ENCODE results near the gene VAPA.

The VAPA gene

DNA sequence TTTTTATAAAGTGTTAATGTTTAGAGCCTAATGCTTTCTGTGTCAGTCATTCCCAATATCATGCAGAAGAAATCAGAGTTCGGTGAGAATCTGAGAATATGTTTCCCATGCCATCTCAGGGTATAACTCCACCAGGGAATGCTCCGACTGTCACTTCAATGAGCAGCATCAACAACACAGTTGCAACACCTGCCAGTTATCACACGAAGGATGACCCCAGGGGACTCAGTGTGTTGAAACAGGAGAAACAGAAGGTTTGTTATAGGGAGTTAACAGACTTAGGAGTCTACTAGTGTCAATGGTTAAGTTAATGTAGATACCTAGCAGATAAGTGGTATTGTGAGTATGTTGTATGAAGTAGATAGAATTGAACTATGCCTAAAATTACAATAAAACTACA, 31.0 kb downstream of the VAPA start:
- DNase-seq: no peak

DNA sequence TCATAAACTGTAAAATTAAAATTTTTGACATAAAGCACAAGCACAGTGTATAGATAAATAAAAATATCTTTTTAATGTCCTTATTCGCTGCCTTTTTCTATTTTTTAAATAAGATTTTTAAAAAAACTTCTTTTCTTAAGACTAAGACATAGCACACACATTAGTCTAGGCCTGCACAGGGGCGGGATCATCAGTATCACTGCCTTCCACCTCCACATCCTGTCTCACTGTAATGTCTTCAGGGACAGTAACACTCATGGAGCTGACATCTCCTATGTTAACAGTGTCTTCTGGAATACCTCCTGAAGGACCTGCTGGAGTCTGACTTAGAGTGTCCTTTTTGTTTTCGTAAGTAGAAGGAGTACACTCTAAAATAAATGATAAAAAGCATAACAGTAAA, 33.0 kb downstream of the VAPA start:
- DNase-seq: no peak

DNA sequence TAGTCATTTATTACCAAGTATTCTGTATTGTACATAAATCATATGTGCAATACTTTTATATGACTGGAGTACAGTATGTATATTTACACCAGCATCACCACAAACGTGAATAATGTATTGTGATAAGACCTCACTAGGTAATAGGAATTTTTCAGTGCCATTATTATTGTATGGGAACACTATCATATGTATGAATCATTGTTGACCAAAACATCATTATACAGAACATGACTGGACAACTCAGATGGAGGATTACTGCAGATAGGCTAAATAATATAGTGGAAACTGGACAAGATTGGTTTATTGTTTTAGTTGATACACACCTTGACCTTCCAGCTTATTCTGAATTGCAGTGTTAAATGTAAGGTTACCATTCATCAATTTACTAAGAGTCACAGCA, 33.4 kb downstream of the VAPA start:
- DNase-seq: no peak

DNA sequence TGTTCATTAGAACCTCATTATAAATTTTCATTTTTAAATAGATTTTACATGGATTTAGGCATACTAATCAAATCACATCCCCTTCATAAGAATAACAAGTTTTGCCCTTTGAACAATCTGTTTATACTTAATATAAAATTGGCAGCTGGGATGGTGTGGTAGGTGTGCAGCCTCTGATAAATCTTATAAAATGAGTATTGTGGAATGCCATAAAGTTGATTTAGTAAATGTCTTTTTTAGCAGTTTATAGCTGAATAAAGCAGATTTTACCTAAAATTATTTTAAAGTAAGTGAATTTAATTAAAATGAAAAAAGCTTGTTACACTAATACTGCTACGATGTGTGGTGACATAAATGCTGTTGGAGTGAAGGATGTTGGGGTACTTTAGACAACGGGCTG, 35.5 kb downstream of the VAPA start:
- no peak for DNase-seq

DNA sequence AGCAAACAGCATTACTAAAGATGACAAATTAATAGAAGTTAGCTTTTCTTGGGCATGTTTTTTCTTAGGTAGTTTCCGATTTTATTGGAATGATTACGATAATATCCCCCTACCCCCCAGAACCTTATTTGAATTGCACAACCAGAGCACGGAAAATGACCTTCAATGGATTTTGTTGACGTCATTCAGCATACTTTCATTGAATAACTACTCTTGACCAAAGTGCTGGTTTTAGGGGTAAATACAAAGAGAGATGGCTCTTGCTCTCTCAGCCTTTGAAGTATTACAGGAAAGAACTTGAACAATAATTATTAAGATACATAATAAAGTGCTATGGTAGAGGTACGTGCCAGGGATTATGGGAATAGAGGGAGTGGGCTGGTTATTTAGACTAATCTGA, 36.0 kb downstream of the VAPA start:
- no peak for DNase-seq

DNA sequence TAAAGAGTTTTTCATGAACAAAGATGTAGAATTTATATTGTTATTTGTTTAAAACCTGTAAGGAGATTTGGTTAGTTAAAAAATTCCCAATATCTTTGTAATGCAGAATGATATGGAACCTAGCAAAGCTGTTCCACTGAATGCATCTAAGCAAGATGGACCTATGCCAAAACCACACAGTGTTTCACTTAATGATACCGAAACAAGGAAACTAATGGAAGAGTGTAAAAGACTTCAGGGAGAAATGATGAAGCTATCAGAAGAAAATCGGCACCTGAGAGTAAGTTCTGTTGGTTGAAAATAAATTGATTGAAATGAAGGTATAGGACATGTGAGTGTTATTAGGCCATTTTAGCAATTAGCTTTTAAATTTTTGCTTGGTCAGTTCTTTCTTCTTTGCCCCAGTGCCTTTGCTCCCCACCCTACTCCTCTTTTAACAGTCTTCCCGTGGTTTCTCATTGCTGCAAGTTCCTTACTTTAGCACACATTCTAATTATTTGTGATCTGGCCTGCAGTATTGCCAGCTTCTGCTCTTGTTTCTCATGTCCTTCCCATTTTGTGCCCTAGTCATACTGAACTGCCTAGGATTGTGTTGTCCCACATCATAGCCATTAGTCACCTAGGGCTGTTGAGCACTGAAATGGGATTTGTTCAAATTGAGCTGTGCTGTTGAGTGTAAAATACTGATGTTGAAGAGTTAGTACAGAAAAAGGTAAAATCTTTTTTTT, 36.6 kb downstream of the VAPA start:
- DNase-seq: no peak

DNA sequence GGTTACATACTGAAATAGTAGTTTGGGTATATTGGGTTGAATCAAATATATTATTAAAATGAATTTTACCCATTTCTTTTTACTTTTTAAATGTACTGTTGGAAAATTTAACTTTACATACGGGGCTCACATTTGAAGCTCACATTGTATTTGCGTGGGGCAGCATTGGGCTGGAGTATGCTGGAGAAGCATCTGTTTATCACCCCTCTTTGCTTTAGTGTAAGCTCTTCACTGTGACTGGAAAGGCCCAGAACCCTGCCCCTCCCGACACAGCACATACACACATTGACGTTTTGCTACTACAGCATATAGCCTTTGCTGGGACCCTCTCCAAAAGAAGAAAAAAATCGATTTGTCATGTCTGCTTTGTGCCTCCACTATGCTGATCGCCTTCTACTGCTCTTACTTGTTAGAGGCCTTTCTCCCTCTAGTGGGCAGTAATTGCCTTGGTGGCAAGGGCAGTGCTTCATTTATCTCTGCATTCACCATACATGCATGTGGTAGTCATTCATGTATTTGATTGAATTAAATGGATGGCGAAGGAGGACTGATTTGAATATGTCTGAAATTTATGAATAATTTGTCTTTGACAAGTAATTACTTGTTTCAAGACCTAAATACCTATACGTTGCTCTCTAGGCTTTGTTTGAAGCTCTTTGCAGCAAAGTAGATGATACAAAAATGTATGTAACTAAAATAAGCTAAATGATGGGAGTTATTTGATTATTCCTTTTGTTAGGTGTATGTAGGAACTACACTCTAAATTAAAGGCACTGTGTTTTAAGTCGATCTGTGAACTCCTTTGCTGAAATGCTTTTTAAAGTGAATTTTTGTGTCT, 37.4 kb downstream of the VAPA start:
- no peak for DNase-seq

DNA sequence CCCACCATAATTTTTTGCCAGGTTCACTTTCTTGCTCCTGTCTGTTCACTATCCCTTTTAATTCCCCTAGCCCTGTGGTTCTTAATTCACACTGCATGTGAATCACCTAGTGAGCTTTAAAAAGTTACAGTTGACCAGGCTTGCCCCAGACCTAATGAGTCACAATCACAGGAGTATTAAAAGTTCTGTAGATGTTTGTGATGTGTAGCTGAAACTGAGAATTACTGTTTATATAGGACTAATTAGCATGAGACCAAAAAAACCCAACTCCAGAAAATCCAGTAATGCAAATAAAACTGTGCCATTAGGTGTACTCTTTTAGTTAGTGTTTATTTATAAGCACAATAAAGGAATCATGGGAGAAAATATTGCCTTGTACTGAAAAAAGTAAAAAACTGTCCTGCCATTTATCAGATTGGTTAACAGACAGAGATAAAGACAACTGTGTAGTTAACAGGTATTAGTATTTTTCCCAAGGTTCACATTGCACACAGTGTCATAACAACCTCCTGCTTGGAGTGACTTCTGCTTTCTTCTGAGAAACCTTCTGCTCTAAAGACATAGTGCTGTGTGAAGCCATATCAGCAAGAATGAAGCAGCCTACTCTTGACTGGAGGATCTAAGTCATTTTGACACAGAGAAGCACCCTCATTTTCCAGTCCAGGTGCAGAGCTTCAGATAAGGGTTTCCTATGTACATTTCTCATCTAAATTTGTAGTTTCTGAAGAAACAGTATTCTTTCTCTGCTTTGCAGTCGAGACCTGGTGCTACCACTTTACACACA, 39.0 kb downstream of the VAPA start:
- no peak for DNase-seq

DNA sequence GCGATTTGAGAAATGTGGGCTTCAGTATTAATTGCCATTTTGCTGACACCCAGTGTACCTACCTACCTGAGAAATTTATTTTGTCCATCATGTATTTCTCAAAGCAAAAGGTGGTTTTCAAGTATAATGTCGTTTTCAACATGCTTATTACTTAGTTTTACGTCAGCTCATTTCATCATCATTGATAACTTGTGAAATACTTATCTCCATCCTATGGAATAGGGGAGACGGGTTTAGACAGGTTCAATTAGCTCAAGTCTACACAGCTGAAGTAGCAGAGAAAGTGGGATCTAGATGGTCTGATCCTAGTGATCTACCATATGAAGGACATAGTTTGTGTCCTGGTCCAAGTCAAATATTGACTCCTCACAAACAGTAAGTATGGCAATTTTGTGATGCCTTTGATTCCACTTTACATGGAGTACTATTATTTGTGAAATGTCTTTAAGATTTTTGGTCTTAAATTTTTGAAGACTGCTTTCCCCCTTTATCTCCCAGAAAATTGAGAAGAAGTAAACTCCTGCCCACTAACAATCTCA, 45.1 kb downstream of the VAPA start:
- no peak for DNase-seq

DNA sequence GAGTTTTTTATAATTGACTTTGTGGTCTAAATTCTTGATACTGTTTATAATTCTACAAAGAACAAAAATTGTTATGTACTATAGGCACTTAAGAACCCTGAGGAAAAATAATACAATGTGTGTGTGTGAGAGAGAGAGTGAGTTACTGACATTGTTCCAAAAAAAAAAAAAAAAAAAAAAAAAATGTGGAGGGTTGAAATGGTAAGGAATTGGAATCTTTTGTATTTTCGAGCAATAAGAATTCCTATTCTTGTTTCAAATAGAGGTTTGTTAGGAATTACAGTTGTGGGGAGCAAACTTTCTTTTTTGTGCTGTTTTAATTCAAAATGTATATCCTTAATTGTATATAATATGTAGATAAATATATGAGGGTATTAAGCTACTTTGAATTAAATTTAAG, 45.7 kb downstream of the VAPA start:
- DNase-seq: no peak

DNA sequence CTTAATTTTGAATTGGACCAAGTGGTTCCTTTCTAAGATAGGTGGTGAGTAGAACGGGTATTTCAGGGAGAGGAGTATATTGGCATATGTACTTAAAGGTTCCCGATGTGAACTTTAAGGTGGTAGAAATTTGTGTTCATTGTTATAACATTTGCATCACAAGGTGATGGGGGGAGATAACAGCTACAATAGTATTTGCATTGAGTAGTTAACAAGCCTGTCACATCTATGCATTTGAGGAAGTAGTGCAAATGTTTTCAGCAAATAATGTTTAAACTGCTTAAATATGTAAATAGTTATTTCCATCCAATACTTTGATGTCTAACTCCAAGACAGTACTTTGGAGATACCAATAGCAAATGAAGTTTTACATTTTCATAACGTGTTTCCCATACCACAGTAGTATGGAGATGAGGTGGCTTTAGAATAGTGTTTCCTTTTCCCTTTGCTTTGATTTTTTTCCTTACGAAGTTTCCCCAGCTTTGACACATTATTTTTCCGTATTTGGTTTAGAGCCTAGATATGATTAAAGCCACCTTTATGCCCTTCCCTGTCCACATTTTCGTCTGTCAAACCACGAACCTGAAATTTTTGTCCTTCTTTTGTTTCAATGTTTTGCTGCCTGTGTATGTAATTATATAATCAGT, 46.6 kb downstream of the VAPA start:
- no peak for DNase-seq

DNA sequence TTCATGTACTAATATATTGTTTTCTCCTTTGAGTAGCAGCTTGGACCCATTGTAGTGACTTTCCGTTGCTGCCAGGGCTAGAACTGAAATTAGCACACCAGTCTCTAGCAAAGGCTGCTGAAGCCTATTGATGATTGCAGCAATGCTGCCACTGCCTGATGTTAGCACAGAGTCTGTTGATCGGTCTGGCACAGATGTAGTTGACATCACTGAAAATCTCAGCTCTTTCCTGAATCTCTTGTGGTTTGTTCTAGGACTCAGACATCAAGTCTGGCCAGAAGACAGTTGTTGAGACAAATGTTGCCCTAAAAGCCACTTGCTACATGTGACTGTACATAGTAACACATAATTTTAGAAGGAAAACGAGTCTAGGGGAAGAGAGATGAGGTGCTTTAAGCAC, 47.2 kb downstream of the VAPA start:
- DNase-seq: no peak

DNA sequence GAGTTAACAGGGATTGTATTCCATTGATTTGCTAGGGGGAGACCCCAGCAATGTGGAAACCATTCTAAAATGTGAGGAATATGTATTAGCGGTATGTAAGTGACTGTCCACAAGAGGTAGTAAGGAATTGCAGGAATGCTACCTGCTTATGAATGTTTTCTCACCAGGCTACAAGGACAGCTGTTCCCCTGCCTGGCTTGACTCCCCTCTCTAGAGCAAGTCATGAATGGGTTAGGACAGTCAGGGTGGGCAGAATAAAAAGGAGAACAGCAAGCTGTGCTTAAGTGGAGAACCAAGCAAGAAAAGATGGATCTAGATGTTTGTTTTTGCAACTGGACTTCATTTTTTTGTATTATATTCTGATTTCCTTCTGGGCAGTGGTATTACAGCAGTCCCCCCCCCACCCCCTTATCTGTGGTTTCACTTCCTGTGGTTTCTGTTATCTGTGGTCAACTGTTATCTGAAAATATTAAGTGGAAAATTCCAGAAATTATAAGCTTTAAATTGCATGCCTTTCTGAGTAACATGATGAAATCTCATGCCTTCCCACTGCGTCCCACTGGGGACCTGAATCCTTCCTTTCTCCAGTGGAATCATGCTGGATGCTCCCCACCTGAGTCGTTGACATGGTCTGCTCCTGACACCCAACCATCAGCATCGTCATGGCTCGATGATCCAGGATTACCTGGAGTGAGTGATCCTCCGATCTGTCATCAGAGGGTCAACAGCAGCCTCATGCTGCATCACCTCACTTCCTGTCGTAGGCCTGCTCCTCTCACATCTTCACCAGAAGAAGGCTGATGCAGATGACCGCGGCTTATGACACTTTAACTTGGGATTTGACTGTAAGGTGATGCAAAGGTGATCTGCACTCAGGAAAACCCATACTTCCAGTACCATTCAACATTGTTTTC, 52.2 kb downstream of the VAPA start:
- DNase-seq: no peak

DNA sequence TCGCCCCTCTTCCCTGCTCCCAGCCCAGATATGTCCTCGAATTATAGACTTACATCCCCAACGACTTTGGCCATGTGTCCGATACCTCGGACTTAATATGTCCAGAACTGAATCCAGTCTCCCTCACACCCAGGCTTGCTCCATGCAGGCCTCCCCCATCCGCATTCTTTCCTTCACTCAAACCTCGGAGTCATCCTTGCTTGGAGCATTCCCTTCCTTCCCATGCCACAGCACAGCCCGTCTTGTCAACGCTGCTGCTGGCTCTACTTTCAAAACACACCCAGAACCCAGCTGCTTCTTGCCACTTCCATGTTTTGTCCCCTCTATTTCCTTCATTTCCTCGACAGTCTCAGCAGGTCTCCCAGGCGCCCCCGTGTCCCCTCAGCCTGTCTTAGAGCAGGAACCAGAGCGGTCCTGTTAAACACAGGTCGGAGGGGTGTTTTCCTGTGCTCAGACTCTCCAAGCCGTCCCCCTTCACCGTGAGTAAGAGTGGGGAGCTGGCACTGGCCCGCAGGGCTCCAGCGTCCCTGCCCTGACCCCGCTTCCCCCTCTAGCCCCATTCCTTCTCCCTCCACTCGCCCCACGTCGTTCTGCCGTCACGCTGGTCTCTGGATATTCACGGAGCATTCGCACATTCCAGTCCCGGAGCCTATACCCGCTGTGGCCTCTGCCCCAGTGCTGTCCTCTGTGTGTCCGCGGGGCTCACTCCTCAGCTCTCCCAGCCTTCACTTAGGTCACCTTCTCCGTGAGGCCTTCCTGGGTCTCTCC, 54.4 kb downstream of the VAPA start:
- no peak for DNase-seq

DNA sequence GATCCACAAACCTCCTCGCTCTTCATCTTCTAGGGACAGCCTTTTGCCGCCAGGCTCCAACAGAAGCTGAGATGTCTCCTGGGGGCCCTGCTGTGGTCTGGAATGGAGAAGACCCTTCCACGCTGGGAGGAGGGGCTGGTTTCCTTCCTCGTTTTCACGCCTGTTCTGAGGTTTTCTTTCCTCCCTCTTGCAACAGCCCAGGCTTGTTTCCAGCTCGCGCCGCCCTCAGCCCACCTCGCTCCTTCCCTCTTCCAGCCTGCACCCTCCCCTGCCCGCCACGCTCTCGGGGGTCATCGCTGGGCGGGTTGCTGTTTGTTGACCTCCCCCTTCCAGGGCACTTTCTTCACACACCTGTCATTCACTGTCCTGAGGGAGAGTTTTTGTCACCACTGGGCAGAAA, 55.4 kb downstream of the VAPA start:
- no peak for DNase-seq

DNA sequence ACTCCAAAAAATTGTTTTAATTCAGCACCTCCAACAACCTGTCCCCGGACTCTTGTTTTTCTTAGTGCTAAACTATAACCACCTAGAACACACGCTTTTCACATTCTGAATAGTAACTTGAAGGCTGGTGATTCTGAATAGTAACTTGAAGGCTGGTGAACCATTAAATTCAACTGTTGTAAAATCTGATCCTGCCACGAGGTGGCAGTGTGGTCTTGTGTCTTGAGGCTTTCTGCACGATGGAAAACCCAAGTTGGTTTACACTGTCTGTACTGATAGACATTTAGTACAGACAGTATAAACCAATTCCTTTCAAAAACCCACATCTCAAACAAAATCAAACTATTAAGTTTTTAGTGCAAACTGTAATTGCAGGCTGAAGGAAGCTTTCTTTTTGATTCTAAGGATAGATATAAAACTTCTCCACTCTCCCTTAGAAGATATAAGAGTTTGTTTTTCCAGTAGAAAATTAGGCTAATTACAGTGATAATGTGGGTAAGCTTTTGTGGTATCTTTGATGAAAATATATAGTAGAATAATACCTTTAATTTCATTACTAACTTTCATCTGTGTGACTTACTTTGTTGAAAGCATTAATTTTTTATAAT, 57.6 kb downstream of the VAPA start:
- peak; percentile 24 to 49 (median 40) for DNase-seq

DNA sequence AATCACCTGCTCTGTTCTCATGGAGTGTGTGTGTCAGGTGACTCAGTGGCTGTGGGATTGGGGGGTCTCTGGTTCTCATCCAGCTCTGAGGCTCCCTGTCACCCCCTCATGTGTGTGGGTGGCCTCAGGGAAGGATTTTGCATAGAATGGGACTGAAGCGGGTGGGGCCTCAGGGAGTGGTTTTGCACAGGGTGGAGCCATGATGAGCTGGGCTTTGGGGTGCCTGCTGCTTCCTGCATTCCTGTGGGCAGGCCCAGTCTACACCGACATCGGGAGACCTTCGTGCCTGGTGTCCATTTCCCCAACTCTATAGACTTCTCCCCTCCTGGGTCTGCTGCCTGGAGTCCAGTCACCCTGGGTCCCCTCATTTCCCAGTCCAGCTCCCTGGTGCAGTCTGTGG, 59.7 kb downstream of the VAPA start:
- DNase-seq: no peak

DNA sequence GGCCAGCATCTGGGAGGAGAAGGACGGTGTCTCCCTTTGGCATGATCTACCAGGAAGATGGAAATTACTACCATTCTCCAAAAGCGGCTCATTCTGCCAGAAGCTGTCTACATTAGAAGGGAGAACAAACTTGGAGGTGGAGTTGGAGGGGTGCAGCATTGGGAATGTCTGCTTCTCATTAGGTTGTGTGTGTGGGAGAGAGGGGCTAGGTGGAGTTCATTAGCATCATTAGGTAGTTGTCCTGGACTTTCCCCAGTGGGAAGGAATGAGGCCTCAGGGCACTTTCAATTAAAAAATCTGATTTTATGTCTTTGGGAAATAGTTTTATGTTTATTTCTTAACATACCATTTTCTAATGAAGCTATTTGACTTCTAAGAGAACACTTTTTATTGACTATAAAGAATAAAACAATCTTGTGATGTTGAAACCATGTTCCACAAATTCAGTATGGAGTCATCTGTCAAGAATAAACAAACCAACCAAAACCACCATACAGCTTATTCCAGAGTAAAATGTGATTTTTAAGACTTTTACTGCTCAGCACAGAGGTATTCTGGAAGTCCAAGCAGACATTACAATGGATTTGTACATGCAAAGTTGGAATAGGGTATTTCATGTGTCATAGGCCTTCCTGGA, 60.6 kb downstream of the VAPA start:
- no peak for DNase-seq

DNA sequence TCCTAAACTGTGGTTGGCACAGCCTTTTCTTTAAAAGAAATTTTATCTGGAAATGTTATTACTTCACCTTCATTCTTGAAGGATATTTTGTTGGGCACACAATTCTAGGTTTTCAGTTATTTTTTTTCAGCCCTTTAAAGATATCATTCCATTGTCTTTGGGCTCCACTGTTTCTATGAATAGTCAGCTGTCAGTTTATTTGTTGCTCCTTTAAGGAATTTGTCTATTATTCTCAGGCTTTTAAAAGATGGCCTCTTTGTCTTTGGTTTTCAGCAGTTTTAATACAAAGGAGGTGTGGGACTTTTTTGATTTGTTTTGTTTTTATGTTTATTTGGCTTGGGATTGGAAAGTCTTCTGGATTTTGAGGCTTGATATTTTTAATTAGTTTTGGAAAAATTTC, 61.8 kb downstream of the VAPA start:
- no peak for DNase-seq

DNA sequence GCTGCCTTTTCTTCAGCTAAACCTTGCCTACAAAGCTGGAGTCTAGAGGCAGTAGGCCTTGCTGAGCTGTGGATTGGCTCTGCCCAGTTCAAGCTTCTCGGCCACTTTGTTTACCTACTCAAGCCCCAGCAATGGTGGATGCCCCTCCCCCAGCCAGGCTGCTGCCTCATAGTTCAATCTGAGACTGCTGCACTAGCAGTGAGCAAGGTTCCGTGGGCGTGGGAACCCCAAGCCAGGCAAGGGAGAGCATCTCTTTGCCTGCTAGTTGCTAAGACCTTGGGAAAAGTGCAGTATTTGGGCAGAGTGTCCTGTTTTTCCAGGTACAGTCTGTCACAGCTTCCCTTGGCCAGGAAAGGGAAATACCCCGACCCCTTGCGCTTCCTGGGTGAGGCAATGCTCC, 68.9 kb downstream of the VAPA start:
- DNase-seq: no peak

Measured in activated CD4-positive, CD25-positive, alpha-beta regulatory T cell (primary cell).